HEK293 (cell line): ENCODE results near the gene RASL10A.

Experiments
- KLF9 ChIP-seq: fragments of 450-650 bp; formaldehyde crosslinking; IDR thresholded peaks from 2 replicates; pipeline ENCODE4 v1.5.1; 2016; ENCODE audit warnings: missing biosample characterization, missing genetic modification characterization, low read depth
- TCF7L2 ChIP-seq: IDR thresholded peaks from 2 replicates; pipeline ENCODE4 v1.6.1; 2011; ENCODE audit warnings: low read depth, mild to moderate bottlenecking, inconsistent platforms, low read length, moderate library complexity, borderline replicate concordance
- YY1 ChIP-seq: fragments of 450-650 bp; formaldehyde crosslinking; IDR thresholded peaks from 2 replicates; pipeline ENCODE4 v1.5.1; 2018; ENCODE audit warnings: missing biosample characterization, missing genetic modification characterization
- ZFP41 ChIP-seq: fragments of 450-650 bp; formaldehyde crosslinking; IDR thresholded peaks from 2 replicates; pipeline ENCODE4 v1.5.1; 2016; ENCODE audit warnings: missing biosample characterization, missing genetic modification characterization, borderline replicate concordance
- ZNF138 ChIP-seq: fragments of 450-650 bp; formaldehyde crosslinking; IDR thresholded peaks from 2 replicates; pipeline ENCODE4 v1.5.1; 2016; ENCODE audit warnings: missing biosample characterization, missing genetic modification characterization, borderline replicate concordance
- ZNF175 ChIP-seq: fragments of 450-650 bp; formaldehyde crosslinking; IDR thresholded peaks from 2 replicates; pipeline ENCODE4 v1.5.1; 2016; ENCODE audit warnings: missing biosample characterization, missing genetic modification characterization
- ZNF221 ChIP-seq: fragments of 450-650 bp; formaldehyde crosslinking; IDR thresholded peaks from 2 replicates; pipeline ENCODE4 v1.5.1; 2017; ENCODE audit warnings: missing biosample characterization, missing genetic modification characterization, borderline replicate concordance
- ZNF324 ChIP-seq: fragments of 450-650 bp; formaldehyde crosslinking; IDR thresholded peaks from 2 replicates; pipeline ENCODE4 v1.5.1; 2016; ENCODE audit warnings: missing biosample characterization, missing genetic modification characterization
- ZNF791 ChIP-seq: fragments of 450-650 bp; formaldehyde crosslinking; IDR thresholded peaks from 2 replicates; pipeline ENCODE4 v1.5.1; 2016; ENCODE audit warnings: missing biosample characterization, missing genetic modification characterization
- TF ChIP-seq, protein P1 (sequence below): fragments of 450-650 bp; formaldehyde crosslinking; IDR thresholded peaks from 2 replicates; pipeline ENCODE4 v1.5.1; 2016; ENCODE audit warnings: missing biosample characterization, missing genetic modification characterization
- TF ChIP-seq, protein P2 (sequence below): fragments of 450-650 bp; formaldehyde crosslinking; IDR thresholded peaks from 2 replicates; pipeline ENCODE4 v1.5.1; 2016; ENCODE audit warnings: missing biosample characterization, missing genetic modification characterization

DNA sequence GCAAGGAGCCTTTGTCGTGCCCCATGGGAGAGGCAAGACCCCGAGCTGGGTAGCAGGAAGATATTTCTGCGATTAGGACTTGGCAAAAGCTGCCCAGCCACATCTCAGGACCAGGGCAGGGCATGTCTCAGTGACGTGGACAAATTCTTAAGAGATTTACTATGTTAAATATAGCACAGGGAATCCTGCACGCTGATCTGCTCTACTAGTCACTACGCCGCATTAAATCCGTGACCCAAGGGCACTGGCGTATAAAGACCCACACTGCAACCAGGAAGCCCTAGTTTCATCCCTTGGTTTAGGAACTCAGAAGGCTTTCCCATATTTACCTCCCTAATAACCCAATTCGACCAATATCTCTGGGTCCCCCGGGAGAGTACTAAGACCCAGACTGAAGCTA is 37.8 kb upstream of the RASL10A start:
- no peak for TF ChIP-seq ZNF221 (tag by site-specific recombination)
- TF ChIP-seq ZFP41 (tag by site-specific recombination) = no peak
- no peak for TF ChIP-seq ZNF138 (tag by site-specific recombination)
- TF ChIP-seq, protein P1, sequence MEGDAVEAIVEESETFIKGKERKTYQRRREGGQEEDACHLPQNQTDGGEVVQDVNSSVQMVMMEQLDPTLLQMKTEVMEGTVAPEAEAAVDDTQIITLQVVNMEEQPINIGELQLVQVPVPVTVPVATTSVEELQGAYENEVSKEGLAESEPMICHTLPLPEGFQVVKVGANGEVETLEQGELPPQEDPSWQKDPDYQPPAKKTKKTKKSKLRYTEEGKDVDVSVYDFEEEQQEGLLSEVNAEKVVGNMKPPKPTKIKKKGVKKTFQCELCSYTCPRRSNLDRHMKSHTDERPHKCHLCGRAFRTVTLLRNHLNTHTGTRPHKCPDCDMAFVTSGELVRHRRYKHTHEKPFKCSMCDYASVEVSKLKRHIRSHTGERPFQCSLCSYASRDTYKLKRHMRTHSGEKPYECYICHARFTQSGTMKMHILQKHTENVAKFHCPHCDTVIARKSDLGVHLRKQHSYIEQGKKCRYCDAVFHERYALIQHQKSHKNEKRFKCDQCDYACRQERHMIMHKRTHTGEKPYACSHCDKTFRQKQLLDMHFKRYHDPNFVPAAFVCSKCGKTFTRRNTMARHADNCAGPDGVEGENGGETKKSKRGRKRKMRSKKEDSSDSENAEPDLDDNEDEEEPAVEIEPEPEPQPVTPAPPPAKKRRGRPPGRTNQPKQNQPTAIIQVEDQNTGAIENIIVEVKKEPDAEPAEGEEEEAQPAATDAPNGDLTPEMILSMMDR (tag by site-specific recombination) = no peak
- TF ChIP-seq YY1 (tag by site-specific recombination) = no peak
- no peak for TF ChIP-seq ZNF175 (tag by site-specific recombination)
- no peak for TF ChIP-seq ZNF791
- no peak for TF ChIP-seq ZNF324 (tag by site-specific recombination)
- TF ChIP-seq KLF9 (tag by site-specific recombination) = no peak
- TF ChIP-seq, protein P2, sequence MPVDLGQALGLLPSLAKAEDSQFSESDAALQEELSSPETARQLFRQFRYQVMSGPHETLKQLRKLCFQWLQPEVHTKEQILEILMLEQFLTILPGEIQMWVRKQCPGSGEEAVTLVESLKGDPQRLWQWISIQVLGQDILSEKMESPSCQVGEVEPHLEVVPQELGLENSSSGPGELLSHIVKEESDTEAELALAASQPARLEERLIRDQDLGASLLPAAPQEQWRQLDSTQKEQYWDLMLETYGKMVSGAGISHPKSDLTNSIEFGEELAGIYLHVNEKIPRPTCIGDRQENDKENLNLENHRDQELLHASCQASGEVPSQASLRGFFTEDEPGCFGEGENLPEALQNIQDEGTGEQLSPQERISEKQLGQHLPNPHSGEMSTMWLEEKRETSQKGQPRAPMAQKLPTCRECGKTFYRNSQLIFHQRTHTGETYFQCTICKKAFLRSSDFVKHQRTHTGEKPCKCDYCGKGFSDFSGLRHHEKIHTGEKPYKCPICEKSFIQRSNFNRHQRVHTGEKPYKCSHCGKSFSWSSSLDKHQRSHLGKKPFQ (tag by site-specific recombination) = no peak
- TF ChIP-seq TCF7L2 = no peak
